GM18517 (cell line): Measurements from ENCODE around the gene ZNF687.

Experiments used
- ATAC-seq: cut with Tn5 transposase; IDR thresholded peaks from one replicate; pipeline ENCODE4 v1.9.1; 2021; ENCODE audit warnings: mild to moderate bottlenecking, moderate library complexity; ENCODE audit not compliant: unreplicated experiment

ZNF687 gene

GRCh38 chr1:151281225-151281968 is 702 bp upstream of the ZNF687 start:
- ATAC-seq = peak; percentile 40

- ATAC-seq = no peak
These were observed 1.0 kb downstream of the ZNF687 start for GRCh38 chr1:151282883-151283725.

- ATAC-seq = no peak
These were observed 2.0 kb downstream of the ZNF687 start for GRCh38 chr1:151284013-151284577.

GRCh38 chr1:151286619-151287340 is 4.7 kb downstream of the ZNF687 start:
- no peak for ATAC-seq

- no peak for ATAC-seq
These were observed 5.2 kb downstream of the ZNF687 start for GRCh38 chr1:151287341-151287699.

GRCh38 chr1:151287767-151288500 is 5.8 kb downstream of the ZNF687 start:
- ATAC-seq = no peak

- no peak for ATAC-seq
These were observed 6.4 kb downstream of the ZNF687 start for GRCh38 chr1:151288502-151288901.

- ATAC-seq = no peak
These were observed 7.2 kb downstream of the ZNF687 start for GRCh38 chr1:151289080-151289935.

- no peak for ATAC-seq
These were observed 8.1 kb downstream of the ZNF687 start for GRCh38 chr1:151289991-151290708.

GRCh38 chr1:151290709-151291303 is 8.7 kb downstream of the ZNF687 start:
- ATAC-seq = no peak

GRCh38 chr1:151292207-151293030 is 10.3 kb downstream of the ZNF687 start:
- no peak for ATAC-seq

- ATAC-seq = no peak
These were observed 11.0 kb downstream of the ZNF687 start for GRCh38 chr1:151293093-151293492.

GRCh38 chr1:151294742-151295462 is 12.8 kb downstream of the ZNF687 start:
- ATAC-seq = no peak

GRCh38 chr1:151309811-151310323 is 27.8 kb downstream of the ZNF687 start:
- no peak for ATAC-seq

- ATAC-seq = no peak
These were observed 28.9 kb downstream of the ZNF687 start for GRCh38 chr1:151311011-151311410.

- no peak for ATAC-seq
These were observed 29.7 kb downstream of the ZNF687 start for GRCh38 chr1:151311589-151312331.
